Nephron progenitor cell (in vitro differentiated cells): ENCODE results near the gene RPP25.
A peak's percentile ranks its signal among the peaks of the same experiment; 100 is the strongest.

Experiments
- DNase-seq: peaks from one replicate; pipeline ENCODE4 v3.0.0; 2021
- H3K27ac Mint-ChIP-seq: 2 replicates; pipeline ENCODE4 v1.8.0; 2021; ENCODE audit warnings: mild to moderate bottlenecking, moderate library complexity, mixed read lengths
- H3K27me3 Mint-ChIP-seq: 2 replicates; pipeline ENCODE4 v1.8.0; 2021; ENCODE audit warnings: mild to moderate bottlenecking, low read depth, mixed read lengths; ENCODE audit not compliant: poor library complexity
- H3K36me3 Mint-ChIP-seq: 2 replicates; pipeline ENCODE4 v1.8.0; 2021; ENCODE audit warnings: low read depth, mixed read lengths
- H3K4me1 Mint-ChIP-seq: 2 replicates; pipeline ENCODE4 v1.8.0; 2021; ENCODE audit warnings: mixed read lengths
- H3K4me3 Mint-ChIP-seq: 2 replicates; pipeline ENCODE4 v1.8.0; 2021; ENCODE audit warnings: mild to moderate bottlenecking, moderate library complexity, mixed read lengths
- H3K9me3 Mint-ChIP-seq: 2 replicates; pipeline ENCODE4 v1.8.0; 2021; ENCODE audit warnings: mild to moderate bottlenecking, moderate library complexity, mixed read lengths
- CTCF ChIP-seq: fragments of 200-600 bp; sonication (generic); IDR thresholded peaks from 2 replicates; pipeline ENCODE4 v1.5.0; 2021; ENCODE audit warnings: antibody characterized with exemption

Gene RPP25

DNA sequence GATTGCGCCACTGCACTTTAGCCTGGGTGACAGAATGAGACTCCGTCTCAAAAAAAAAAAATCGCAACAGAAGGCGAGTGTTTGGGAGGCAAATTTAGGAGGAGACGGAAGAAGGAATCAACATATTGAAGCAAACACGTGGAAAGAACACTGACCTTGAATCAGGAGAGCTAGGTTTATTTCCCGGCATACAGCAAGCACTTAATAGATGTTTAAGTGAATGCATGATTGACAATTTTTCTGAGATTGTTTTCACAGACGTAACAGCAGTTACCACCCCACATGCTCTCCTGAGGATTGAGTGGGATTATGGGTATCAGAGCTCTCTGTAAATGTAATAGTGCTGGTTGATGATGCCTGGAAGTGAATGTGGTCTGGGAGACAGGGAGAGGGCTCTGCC lies 5.6 kb upstream of the RPP25 start:
- H3K9me3 Mint-ChIP-seq = no peaks in the 10 kb centered on the region
- H3K27ac Mint-ChIP-seq = no peak overlapping the region
- TF ChIP-seq CTCF = no peak
- no peak overlapping the region for H3K4me3 Mint-ChIP-seq
- peaks cover 42% of the 10 kb centered on the region for H3K4me1 Mint-ChIP-seq
- no peak for DNase-seq
- no peaks in the 10 kb centered on the region for H3K36me3 Mint-ChIP-seq
- peaks cover 75% of the 10 kb centered on the region for H3K27me3 Mint-ChIP-seq

- no peak for TF ChIP-seq CTCF
- Mint-ChIP-seq H3K36me3 (no peaks in the 10 kb centered on the region), H3K4me1 (peaks cover 42% of the 10 kb centered on the region), H3K9me3 (no peaks in the 10 kb centered on the region), H3K4me3 (no peak overlapping the region), H3K27me3 (peaks cover 80% of the 10 kb centered on the region), H3K27ac (no peak overlapping the region)
- no peak for DNase-seq
These were observed 5.0 kb upstream of the RPP25 start for GRCh38 chr15:74961616-74962015.

GRCh38 chr15:74960995-74961588 lies 4.5 kb upstream of the RPP25 start:
- Mint-ChIP-seq H3K4me3 (no peak overlapping the region), H3K4me1 (peaks cover 42% of the 10 kb centered on the region), H3K9me3 (no peaks in the 10 kb centered on the region), H3K36me3 (no peaks in the 10 kb centered on the region), H3K27me3 (peaks cover 78% of the 10 kb centered on the region), H3K27ac (no peak overlapping the region)
- DNase-seq = no peak
- no peak for TF ChIP-seq CTCF

DNA sequence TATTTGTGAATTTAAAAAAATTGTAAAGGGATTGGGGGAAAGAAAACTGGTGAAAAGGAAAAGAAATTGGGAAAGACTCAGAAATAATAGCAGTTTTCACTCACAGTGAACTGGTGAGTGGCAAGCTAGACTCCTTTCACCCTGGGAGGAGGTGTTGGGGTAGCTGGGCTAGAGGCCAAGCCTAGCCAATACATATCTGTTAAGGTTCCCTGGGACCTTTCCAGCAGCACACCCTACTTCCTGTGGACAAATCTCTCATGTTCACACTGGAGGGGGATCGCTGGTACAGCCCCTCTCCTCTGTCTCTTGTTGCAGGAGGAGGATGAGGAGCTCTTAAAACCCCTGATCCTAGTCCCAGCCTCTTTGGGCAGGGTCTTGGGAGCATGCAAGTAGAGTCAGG lies 3.7 kb upstream of the RPP25 start:
- no peaks in the 10 kb centered on the region for H3K9me3 Mint-ChIP-seq
- H3K27ac Mint-ChIP-seq = no peak overlapping the region
- no peaks in the 10 kb centered on the region for H3K36me3 Mint-ChIP-seq
- H3K4me3 Mint-ChIP-seq = no peak overlapping the region
- no peak for TF ChIP-seq CTCF
- DNase-seq = no peak
- H3K27me3 Mint-ChIP-seq = peaks cover 86% of the 10 kb centered on the region
- H3K4me1 Mint-ChIP-seq = peaks cover 42% of the 10 kb centered on the region

DNA sequence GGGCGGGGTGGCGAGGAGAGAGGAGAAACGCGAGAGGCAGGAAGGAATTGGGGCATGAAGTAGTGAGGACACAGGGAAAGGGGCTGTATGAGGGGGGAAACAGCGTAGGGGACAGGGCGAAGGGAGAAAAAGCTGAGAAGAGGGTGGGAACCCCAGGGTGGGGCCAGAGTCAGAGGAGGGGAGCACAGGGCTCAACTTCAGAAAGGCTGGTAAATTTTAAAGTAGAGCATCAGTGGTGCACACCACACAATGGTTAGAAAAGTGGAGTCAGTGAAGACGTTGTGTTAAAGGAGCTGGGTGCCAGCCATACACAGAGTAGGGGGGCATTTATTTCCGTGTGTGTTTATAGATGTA lies 3.0 kb upstream of the RPP25 start:
- Mint-ChIP-seq H3K36me3 (no peaks in the 10 kb centered on the region), H3K27me3 (peaks cover 89% of the 10 kb centered on the region), H3K4me3 (peak overlapping the region; percentile 75), H3K27ac (no peak overlapping the region), H3K4me1 (peaks cover 42% of the 10 kb centered on the region), H3K9me3 (no peaks in the 10 kb centered on the region)
- no peak for TF ChIP-seq CTCF
- DNase-seq = no peak

GRCh38 chr15:74958908-74959585 lies 2.5 kb upstream of the RPP25 start:
- Mint-ChIP-seq H3K27me3 (peaks cover 94% of the 10 kb centered on the region), H3K27ac (no peak overlapping the region), H3K4me1 (peaks cover 41% of the 10 kb centered on the region), H3K36me3 (no peaks in the 10 kb centered on the region), H3K4me3 (peak overlapping the region; percentile 75), H3K9me3 (no peaks in the 10 kb centered on the region)
- no peak for TF ChIP-seq CTCF
- peak; percentile 38 for DNase-seq
